ENCODE results near the gene F7.
"Not testable (repeated sequence)": the region's sequence is repeated elsewhere in the genome, so short reads cannot be mapped to it uniquely, and the experiment has no call there.

F7 gene

DNA sequence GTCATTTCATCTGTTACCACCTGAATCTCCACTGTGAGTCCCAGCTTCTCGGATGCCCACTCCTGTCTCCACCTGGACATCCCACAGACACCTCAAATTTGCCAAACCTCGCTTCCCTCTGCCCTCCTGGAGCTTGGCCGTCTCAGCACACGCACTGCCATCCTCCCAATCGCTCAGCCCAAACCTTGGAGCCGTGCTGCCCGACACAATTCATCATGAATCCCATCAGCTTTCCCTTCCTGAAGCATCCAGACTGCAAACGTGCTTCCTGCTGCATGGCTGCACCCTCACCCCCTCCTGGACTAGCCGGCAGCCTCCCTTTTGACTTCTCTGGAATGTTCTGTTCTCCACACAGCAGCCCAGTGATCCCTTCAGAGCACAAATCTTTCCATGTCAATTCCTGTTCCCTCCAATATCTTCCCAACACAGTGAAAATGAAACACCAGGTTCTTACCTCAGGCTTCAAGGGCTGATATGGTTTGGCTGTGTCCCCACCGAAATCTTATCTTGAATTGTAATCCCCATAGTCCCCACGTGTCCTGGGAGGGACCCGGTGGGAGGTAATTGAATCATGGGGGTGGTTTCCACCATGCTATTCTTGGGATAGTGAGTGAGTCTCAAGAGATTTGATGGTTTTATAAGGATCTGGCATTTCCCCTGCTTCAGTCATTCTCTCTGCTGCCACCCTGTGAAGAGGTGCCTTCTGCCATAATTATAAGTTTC lies 51.8 kb downstream of the F7 start:
- DNase-seq = no peak

DNA sequence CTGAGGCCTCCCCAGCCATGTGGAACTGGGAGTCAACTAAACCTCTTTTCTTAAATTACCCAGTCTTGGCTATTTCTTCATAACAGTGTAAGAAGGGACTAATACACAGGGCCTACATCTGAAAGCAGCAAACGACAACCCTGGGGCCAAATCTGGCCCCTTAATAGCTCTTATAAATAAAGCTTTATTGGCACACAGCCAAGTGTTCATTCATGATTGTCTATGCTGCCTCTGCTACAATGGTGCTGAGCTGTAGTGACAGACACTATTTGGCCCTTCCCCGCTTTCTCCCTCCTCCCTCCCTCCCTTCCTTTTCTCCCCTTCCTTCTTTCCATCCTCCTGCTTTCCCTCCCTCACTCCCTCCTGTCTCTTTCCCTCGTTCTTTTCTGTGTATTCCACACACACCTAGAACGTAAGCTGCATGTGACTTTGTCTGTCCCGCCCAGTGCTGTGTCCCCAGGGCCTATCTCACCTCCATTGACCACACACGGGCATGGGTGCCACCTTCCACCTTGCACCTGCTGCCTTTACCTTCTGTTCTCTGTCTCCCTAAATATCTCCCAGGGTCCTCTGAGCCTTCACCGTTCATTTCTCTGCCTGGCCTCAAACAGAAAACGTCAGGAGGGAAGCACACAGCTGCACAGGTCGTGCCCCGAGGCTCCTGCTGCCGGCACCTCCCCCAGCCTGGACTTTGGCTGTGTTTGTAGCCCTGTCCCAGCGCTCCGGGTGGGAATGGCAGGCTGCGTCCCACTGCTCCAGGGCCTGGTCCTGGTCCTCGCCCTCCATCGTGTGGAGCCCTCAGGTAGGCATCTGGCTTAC lies 52.5 kb downstream of the F7 start, which contains the start of gene PROZ:
Gene PROZ (plus strand): TSS at position 720 of the 819 bp plus-strand sequence. CDS start 13 bp downstream, at position 733.
- no peak for DNase-seq

DNA sequence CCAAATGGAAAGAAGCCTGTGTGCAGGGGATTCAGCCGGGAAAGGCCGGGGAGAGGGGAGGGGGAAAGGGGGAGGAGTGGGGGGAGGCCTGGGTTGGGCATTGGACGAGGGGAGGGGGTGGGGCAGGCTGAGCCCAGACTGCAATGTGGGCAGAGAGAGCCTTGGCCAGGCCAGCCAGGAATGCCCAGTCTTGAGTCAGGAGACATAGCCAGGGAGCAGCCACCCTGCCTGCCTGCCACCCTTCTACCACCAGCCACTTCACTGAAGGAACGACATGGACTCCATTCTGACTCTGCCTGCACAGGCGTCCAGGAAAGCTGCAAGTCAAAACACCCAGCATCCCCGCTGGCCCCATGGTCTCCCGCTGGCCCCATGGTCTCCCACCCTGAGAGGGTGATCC lies 53.4 kb downstream of the F7 start:
- no peak for DNase-seq

DNA sequence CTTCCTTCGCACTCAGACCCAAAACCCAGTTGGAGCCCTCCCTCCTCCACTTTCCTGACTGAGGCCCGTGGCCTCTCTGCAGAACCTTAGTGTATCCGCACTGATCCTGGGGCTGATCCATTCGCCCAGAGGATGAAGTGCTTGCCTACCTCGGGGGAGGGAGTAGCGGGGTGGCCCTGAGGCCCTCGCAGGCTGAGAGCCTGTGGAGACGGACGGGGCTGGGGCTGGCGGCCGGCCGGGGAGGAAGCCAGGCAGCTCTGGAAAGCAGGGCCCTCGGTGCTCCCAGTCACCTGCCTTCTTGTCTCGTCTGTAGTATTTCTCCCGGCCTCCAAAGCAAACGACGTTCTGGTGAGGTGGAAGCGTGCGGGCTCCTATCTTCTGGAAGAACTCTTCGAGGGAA lies 54.1 kb downstream of the F7 start:
- no peak for DNase-seq

DNA sequence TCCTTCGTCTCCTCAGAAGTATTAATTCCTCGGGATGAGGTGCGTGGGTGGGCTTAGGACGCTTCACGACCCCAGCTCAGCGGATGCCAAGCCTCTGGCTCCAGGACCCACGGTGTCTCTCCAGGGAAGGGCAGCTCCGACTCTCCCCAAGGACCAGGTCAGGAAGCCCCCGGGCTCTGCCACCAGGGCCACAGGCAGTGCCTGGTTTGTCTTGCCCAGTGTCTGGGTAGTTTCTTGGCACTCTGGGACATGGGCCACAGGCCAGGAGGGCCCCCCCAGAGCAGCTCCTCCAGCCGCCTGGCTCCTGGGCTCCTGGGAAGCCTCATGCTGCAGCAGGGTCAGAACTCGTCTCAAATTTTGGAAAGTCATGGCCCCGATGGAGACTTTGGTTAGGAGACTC lies 55.4 kb downstream of the F7 start:
- no peak for DNase-seq

DNA sequence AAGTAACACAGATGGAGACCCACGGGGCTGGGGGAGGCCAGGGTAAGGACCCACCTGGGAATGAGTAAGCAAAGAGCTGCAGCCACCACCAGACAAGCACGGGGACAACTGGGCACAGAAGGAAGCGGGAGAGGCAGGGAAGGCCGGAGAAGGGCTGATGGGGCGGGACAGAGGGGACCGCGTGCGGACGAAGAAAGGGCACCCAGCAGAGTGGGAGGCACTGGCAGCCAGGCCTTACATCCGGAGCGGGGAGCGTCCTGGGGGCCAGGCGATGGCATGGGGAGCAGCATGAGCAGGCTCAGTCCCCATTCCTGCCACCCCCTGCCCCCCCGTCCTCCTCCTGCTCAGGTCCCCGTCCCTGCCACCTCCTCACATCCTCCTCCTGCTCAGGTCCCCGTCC lies 55.8 kb downstream of the F7 start:
- DNase-seq = no peak

DNA sequence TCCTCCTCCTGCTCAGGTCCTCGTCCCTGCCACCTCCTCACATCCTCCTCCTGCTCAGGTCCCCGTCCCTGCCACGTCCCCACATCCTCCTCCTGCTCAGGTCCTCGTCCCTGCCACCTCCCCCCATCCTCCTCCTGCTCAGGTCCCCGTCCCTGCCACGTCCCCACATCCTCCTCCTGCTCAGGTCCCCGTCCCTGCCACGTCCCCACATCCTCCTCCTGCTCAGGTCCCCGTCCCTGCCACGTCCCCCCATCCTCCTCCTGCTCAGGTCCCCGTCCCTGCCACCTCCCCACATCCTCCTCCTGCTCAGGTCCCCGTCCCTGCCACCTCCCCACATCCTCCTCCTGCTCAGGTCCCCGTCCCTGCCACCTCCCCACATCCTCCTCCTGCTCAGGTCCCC lies 56.4 kb downstream of the F7 start:
- not testable (repeated sequence) for DNase-seq

DNA sequence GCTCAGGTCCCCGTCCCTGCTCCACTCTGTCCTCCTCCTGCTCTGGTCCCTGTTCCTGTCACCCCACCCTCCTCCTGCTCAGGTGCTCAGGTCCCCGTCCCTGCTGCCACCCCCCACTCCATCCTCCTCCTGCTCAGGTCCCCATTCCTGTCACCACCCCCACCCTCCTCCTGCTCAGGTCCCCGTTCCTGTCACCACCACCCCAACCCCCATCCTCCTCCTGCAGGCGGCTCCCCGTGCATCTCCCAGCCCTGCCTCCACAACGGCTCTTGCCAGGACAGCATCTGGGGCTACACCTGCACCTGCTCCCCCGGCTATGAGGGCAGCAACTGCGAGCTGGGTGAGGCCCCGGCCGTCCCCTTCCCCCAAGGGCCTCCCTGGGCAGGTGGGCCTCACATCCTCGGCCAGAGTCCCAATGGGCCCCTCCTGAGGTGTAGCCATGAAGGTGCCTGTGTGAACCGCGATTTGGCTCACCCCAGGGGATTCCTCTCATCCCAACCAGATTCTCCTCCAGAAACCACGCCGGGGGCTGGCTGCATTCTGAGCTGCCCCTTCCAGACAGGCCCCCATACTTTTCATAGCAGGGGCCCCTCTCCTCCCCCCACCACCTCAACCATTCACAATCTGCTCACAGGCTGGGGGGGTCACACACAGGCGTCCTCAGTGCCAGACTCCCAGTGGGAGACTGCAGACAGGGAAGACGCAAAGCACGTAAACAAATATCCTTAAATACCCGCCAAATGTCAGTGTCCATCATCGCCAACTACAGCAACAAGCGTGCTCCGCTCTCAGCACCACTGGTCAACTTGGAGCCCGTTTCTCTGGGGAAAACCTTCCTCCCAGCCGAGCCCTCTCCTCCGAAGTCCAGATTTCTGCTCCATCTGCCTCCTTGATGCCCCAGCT lies 57.4 kb downstream of the F7 start:
- no peak for DNase-seq

DNA sequence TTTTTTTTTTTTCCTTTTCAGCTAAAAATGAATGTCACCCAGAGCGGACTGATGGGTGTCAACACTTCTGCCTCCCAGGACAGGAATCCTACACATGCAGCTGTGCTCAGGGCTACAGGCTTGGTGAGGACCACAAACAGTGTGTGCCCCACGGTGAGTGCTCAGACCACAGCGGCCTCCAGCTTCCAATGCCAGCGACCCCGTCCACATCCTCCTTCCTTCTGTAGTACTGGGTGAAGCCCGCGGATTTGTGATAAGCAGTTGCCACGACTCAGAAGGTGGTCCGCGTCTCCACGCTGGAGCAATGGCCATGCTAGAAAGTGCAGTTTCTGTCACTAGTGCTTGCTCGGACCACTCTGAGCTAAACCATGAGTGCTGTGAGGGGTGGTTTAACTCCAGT lies 58.9 kb downstream of the F7 start:
- no peak for DNase-seq

DNA sequence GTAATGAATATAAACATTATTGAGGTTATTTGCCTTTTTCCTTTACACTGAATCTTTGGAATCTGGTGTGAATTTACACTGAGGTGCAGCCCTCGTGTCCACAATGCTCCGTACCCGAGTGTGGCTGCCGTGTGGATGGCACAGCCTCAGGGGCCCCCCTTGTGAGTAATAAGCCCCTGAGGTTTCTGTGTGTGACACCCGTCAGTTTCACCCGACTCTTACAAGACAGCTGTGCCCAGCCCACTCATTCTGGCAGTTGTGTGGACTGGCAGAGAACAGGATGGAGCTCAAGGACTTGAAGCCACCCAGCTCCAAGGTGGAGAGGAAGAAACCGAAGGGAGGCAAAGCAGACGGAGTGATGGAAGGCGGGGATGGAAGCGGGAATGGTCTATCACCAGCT lies 60.7 kb downstream of the F7 start:
- no peak for DNase-seq

DNA sequence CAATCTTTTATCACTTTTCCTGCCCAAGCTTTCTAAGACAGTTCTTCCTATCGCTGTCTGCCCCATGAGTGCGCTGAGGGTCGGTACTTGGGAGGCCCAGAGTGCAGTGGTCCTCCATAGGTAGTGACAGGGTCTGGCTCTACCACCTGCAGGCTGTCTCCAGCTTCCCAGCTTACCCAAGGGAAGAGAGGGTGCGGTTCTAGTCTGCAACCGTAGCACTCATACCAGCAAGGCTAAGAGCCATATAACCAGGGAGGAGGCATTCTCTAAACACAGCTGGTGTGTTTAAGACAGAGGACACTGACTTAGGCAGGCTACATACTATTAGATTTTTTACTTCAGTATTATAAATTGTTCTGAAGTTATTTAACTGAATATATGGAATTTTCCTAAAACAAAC lies 61.1 kb downstream of the F7 start:
- DNase-seq = no peak

DNA sequence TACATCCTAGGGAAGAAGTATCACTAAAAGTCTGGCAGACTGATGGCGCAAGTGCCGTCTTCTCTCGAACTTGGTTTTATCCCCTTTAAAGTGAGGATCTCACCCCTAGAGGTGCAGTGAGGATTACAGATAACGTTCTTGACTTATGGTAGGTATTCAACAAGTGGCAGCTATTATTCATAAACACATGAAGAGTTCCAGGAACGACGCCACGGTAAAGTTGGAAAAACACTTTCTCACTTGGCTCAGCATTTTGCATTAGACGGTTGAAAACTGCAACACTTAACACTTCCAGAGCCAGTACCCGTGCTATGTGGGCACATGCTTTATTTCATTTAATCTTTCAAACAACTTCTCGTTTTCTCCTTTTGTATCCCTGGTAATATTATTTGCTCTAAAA lies 61.6 kb downstream of the F7 start:
- DNase-seq = no peak

DNA sequence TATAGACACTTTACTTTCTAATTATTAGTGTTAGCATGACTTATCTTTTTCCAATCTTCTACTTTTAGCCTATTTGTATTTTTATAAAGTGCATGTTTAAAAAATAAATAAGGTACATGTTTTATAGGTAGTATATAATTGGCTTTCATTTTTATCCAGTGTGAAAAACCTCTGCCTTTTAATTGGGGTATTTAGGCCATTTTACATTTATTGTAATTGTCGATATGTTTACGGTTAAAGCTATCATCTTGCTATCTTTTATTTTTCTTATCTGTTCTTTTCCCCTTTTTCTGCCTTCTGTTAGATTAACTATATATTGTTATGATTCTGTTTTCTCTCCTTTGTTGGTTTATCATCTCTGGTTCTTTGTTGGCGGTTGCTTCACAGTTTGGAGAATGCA lies 62.0 kb downstream of the F7 start:
- DNase-seq = no peak

DNA sequence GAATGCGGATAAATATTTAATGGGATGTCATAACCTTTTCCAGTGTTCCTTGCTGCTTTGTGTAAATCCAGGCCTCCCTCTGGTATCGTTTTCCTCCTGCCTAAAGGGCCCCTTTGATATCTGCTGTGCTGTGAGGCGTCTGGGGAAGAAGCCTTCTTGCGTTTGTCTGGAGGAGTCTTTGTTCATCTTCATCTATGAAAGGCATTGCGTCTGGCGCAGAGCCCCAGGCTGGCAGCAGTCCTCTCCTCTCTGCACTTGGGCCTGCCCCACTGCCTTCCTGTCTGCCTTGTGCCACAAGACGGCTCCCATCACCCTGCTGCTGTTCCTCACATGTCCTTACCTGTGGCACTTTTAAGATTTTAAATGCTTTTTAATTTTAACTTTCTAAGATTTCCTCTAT lies 62.6 kb downstream of the F7 start:
- no peak for DNase-seq

DNA sequence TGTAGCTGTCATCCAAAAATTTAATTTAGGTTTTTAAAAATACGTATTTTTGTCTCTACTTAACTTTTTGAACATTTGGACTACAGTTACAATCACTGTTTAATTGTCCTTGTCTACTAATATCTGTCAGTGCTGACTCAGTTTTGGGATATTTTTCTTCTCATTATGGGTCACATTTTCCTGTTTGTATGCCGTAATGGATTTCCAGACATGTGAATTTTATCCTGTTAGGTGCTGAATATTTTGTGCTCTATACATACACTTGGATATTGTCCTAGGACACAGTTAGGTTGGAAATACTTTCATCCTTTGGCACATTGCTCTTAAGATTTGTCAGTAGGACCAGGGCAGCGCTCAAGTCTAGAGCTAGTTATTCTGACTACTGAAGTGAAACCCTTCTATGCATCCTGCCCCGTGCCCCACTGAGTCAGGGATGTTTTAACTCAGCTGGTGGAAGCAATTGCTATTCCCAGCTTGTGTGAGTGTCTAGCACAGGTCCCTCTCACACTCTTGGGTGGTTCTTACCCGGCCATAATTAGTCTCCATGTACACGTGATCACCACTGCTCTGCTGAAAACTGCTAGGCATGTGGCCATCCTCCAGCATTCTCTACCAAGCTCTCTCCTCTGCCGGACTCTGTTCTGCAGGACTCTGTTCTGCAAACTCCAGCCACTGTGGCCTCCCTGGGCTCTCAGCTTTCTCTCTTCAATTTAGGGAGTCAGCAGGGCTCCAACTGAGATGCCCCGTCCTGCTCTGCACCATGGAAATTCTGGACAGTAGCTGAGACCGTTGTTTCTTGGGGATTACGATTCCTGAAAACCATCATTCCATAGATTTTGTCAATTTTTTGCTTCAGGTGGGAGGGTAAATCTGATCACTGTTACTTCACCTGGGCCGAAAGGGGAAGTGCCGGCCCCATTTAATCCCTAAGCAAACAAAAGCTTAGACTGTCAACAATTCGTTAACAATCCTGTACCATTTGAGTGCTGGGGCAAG lies 64.0 kb downstream of the F7 start:
- no peak for DNase-seq

All from DMS79 (cell line).